ENCODE measurements around the gene CBR3.
A peak's percentile ranks its signal among the peaks of the same experiment; 100 is the strongest.

- TF ChIP-seq CTCF (IDR thresholded peaks at IDR 0.05 in 4 of 5, conservative IDR thresholded peaks at IDR 0.05 in 1 of 5) (no peak), POLR2A (IDR thresholded peaks at IDR 0.05) (peak; percentile 26 to 40)
These were observed 668 bp downstream of the CBR3 start for GRCh38 chr21:36135391-36136102.
